OCI-LY7 (cell line): ENCODE data around the gene NLGN4Y.

ENCODE experiments used
- EZH2phosphoT487 ChIP-seq: fragments of 200-600 bp; sonication (generic); IDR thresholded peaks from 2 replicates; pipeline ENCODE4 v1.6.1; 2018; ENCODE audit warnings: low read depth, borderline replicate concordance, mild to moderate bottlenecking, mixed run types, antibody characterized with exemption, low read length, moderate library complexity, mixed read lengths
- TF ChIP-seq, protein P1 (sequence below): fragments of 200-600 bp; sonication (generic); conservative IDR thresholded peaks from 2 replicates; pipeline ENCODE4 v1.5.1; 2014; ENCODE audit warnings: mild to moderate bottlenecking, antibody characterized with exemption, low read length, moderate library complexity, mixed read lengths

DNA sequence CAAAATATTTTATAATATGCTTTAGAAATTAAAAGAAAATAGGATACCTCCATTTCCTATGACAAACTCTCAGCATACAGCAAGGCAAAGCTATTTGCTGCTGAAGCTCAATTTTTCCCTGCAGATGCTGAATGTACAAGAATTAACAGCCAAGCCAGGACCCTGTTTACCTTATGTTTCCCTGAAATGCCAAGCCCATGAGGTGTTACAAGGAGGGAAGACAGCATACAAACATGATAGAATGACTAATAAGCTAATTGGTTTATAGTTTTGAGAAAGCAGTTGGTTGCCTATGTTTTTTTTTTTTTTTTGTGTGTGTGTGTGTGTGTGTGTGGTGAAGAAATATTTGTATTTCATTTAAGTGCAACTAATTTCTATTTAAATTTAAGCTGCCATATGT is 113.2 kb downstream of the NLGN4Y start:
- TF ChIP-seq, protein P1, sequence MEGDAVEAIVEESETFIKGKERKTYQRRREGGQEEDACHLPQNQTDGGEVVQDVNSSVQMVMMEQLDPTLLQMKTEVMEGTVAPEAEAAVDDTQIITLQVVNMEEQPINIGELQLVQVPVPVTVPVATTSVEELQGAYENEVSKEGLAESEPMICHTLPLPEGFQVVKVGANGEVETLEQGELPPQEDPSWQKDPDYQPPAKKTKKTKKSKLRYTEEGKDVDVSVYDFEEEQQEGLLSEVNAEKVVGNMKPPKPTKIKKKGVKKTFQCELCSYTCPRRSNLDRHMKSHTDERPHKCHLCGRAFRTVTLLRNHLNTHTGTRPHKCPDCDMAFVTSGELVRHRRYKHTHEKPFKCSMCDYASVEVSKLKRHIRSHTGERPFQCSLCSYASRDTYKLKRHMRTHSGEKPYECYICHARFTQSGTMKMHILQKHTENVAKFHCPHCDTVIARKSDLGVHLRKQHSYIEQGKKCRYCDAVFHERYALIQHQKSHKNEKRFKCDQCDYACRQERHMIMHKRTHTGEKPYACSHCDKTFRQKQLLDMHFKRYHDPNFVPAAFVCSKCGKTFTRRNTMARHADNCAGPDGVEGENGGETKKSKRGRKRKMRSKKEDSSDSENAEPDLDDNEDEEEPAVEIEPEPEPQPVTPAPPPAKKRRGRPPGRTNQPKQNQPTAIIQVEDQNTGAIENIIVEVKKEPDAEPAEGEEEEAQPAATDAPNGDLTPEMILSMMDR, result no peak
- TF ChIP-seq EZH2phosphoT487, result no peak
